Osteoblast (primary cell): ENCODE measurements around the gene LTBP1. TPM values are rescaled to one million over a fixed set of nuclear protein-coding genes. Genes with fewer than 3 reads are reported as not detected.

Experiments used
- DNase-seq: peaks from one replicate; pipeline ENCODE4 v3.0.0; 2011; ENCODE audit warnings: low spot score, mixed read lengths; ENCODE audit not compliant: insufficient read length; ENCODE audit errors: missing footprints
- H2AFZ ChIP-seq: 2 replicates; pipeline ENCODE4 v1.6.0; 2011; ENCODE audit warnings: mild to moderate bottlenecking, low read length
- H3K27ac ChIP-seq: 2 replicates; pipeline ENCODE4 v1.5.1; 2011; ENCODE audit warnings: mild to moderate bottlenecking, low read depth, low read length, moderate library complexity
- H3K27me3 ChIP-seq: 2 replicates; pipeline ENCODE4 v1.6.0; 2012; ENCODE audit warnings: mild to moderate bottlenecking, control low read depth, inconsistent platforms, low read length, moderate library complexity; ENCODE audit not compliant: insufficient read depth
- H3K36me3 ChIP-seq: 2 replicates; pipeline ENCODE4 v1.5.1; 2011; ENCODE audit warnings: mild to moderate bottlenecking, low read length, control low read depth, moderate library complexity; ENCODE audit not compliant: insufficient read depth
- H3K4me1 ChIP-seq: 2 replicates; pipeline ENCODE4 v1.5.1; 2011; ENCODE audit warnings: mild to moderate bottlenecking, low read length, control low read depth, moderate library complexity; ENCODE audit not compliant: insufficient read depth
- H3K4me2 ChIP-seq: 2 replicates; pipeline ENCODE4 v1.6.0; 2011; ENCODE audit warnings: mild to moderate bottlenecking, low read length; ENCODE audit not compliant: insufficient read depth
- H3K4me3 ChIP-seq: fragments of 200-600 bp; sonication (generic); 3 replicates; pipeline ENCODE4 v1.5.1; 2012; ENCODE audit warnings: mild to moderate bottlenecking, low read length, inconsistent platforms; ENCODE audit not compliant: insufficient read depth
- H3K79me2 ChIP-seq: 2 replicates; pipeline ENCODE4 v1.6.0; 2012; ENCODE audit warnings: mild to moderate bottlenecking, low read length, control low read depth, inconsistent platforms; ENCODE audit not compliant: insufficient read depth
- H3K9me3 ChIP-seq: 2 replicates; pipeline ENCODE4 v1.5.1; 2011; ENCODE audit warnings: low read depth, low read length, control low read depth
- H4K20me1 ChIP-seq: 2 replicates; pipeline ENCODE4 v1.6.0; 2012; ENCODE audit warnings: mild to moderate bottlenecking, low read length, control low read depth; ENCODE audit not compliant: insufficient read depth
- total RNA-seq: library from RNA; depleted of rRNA; stranded (reverse); fragments of >200 nt; gene quantifications from 2 replicates; pipeline ENCODE4 v1.2.3, GENCODE V29; 2012
- TF ChIP-seq, protein P1 (sequence below): IDR thresholded peaks from 2 replicates; pipeline ENCODE4 v1.5.1; 2011; ENCODE audit warnings: mild to moderate bottlenecking, low read depth, low read length, moderate library complexity; ENCODE audit errors: extremely low read depth

The LTBP1 gene
- total RNA-seq, 1 donor: 224 TPM

GRCh38 chr2:33011941-33012340, 65.2 kb downstream of the LTBP1 start:
- H3K9me3 ChIP-seq: no peaks in the 10 kb centered on the region
- peaks cover 27% of the 10 kb centered on the region for H3K4me1 ChIP-seq
- H2AFZ ChIP-seq: no peak overlapping the region
- H3K4me2 ChIP-seq: no peak overlapping the region
- no peak for DNase-seq
- no peak overlapping the region for H3K27ac ChIP-seq
- H3K79me2 ChIP-seq: no peaks in the 10 kb centered on the region
- no peaks in the 10 kb centered on the region for H3K27me3 ChIP-seq
- H4K20me1 ChIP-seq: no peaks in the 10 kb centered on the region
- no peak overlapping the region for H3K4me3 ChIP-seq
- TF ChIP-seq, protein P1, sequence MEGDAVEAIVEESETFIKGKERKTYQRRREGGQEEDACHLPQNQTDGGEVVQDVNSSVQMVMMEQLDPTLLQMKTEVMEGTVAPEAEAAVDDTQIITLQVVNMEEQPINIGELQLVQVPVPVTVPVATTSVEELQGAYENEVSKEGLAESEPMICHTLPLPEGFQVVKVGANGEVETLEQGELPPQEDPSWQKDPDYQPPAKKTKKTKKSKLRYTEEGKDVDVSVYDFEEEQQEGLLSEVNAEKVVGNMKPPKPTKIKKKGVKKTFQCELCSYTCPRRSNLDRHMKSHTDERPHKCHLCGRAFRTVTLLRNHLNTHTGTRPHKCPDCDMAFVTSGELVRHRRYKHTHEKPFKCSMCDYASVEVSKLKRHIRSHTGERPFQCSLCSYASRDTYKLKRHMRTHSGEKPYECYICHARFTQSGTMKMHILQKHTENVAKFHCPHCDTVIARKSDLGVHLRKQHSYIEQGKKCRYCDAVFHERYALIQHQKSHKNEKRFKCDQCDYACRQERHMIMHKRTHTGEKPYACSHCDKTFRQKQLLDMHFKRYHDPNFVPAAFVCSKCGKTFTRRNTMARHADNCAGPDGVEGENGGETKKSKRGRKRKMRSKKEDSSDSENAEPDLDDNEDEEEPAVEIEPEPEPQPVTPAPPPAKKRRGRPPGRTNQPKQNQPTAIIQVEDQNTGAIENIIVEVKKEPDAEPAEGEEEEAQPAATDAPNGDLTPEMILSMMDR: no peak
- no peaks in the 10 kb centered on the region for H3K36me3 ChIP-seq

GRCh38 chr2:33013684-33014110, 66.9 kb downstream of the LTBP1 start:
- Histone ChIP-seq H3K27ac (no peak overlapping the region), H3K9me3 (no peaks in the 10 kb centered on the region), H2AFZ (peak overlapping the region; percentile 62), H4K20me1 (no peaks in the 10 kb centered on the region), H3K4me2 (no peak overlapping the region), H3K4me1 (peaks cover 27% of the 10 kb centered on the region), H3K27me3 (no peaks in the 10 kb centered on the region), H3K4me3 (no peak overlapping the region), H3K79me2 (no peaks in the 10 kb centered on the region), H3K36me3 (no peaks in the 10 kb centered on the region)
- TF ChIP-seq, protein P1: no peak
- DNase-seq: peak; percentile 9

DNA sequence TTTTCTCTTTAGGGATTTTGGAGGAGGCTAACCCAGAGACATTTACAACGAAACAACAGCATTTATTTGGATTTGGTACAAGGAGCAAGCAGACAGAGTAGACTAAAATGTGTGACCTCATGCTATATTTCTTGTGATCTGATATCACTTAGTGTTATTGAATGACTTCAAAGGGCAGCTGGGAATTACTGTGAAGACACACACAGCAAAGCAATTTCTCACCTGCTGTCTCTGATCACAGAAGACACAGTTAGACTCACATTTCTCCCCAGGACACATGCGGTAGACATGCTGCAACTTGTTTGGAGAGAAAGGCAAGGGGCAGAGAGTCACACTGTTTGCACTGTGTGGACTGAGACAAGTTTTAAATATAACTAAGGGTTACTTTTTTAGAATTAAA, 67.5 kb downstream of the LTBP1 start:
- Histone ChIP-seq H3K27ac (no peak overlapping the region), H3K4me3 (no peak overlapping the region), H3K36me3 (no peaks in the 10 kb centered on the region), H3K79me2 (no peaks in the 10 kb centered on the region), H4K20me1 (no peaks in the 10 kb centered on the region), H2AFZ (peak overlapping the region; percentile 47), H3K4me2 (no peak overlapping the region), H3K9me3 (no peaks in the 10 kb centered on the region), H3K4me1 (peaks cover 27% of the 10 kb centered on the region), H3K27me3 (no peaks in the 10 kb centered on the region)
- DNase-seq: no peak
- TF ChIP-seq, protein P1: no peak

- H4K20me1 ChIP-seq: no peaks in the 10 kb centered on the region
- H3K4me3 ChIP-seq: no peak overlapping the region
- peak; percentile 63 for DNase-seq
- H2AFZ ChIP-seq: no peak overlapping the region
- H3K36me3 ChIP-seq: no peaks in the 10 kb centered on the region
- no peaks in the 10 kb centered on the region for H3K9me3 ChIP-seq
- H3K4me2 ChIP-seq: no peak overlapping the region
- H3K79me2 ChIP-seq: no peaks in the 10 kb centered on the region
- TF ChIP-seq, protein P1: no peak
- H3K27ac ChIP-seq: no peak overlapping the region
- H3K27me3 ChIP-seq: no peaks in the 10 kb centered on the region
- peaks cover 27% of the 10 kb centered on the region for H3K4me1 ChIP-seq
Measured at GRCh38 chr2:33015421-33016142, 68.8 kb downstream of the LTBP1 start.
